BLaER1 treated with 17β-estradiol and CSF1 and Interleukin-3, amounts not matched to agents 10 nM and 100 nM (cell line): ENCODE results near the gene CPM.

Experiments used
- H3K27ac ChIP-seq, 11 experiments: shearing (Covaris generic); formaldehyde crosslinking; 2 replicates each; pipeline ENCODE4 v1.8.1; 2022
- H3K27me3 ChIP-seq, 11 experiments: shearing (Covaris generic); formaldehyde crosslinking; 2 replicates each; pipeline ENCODE4 v1.8.1; 2022
- H3K36me3 ChIP-seq, 11 experiments: shearing (Covaris generic); formaldehyde crosslinking; 2 replicates each; pipeline ENCODE4 v1.8.1; 2022
- H3K4me1 ChIP-seq, 10 experiments: shearing (Covaris generic); formaldehyde crosslinking; 2 replicates each; pipeline ENCODE4 v1.8.1; 2022
- H3K4me2 ChIP-seq, 11 experiments: shearing (Covaris generic); formaldehyde crosslinking; 2 replicates each; pipeline ENCODE4 v1.8.1; 2022
- H3K4me3 ChIP-seq, 10 experiments: shearing (Covaris generic); formaldehyde crosslinking; 2 replicates each; pipeline ENCODE4 v1.8.1; 2022
- H3K9ac ChIP-seq, 11 experiments: shearing (Covaris generic); formaldehyde crosslinking; 2 replicates each; pipeline ENCODE4 v1.8.1; 2022
- H3K9me3 ChIP-seq, 11 experiments: shearing (Covaris generic); formaldehyde crosslinking; replicated peaks in 1 of 11; 2 replicates each; pipeline ENCODE4 v1.8.1; 2022
- H4K20me1 ChIP-seq, 11 experiments: shearing (Covaris generic); formaldehyde crosslinking; 2 replicates each; pipeline ENCODE4 v1.8.1; 2022
- Cebpa-rat ChIP-seq, 11 experiments: shearing (Covaris generic); IDR thresholded peaks; 2 replicates each; pipeline ENCODE4 v1.8.1; 2022

The CPM gene

GRCh38 chr12:68899251-68899771 lies 33.7 kb downstream of the CPM start:
- no peak for TF ChIP-seq Cebpa-rat (IDR thresholded peaks at IDR 0.05)
- H4K20me1 ChIP-seq = peaks cover 0 to 93% (median 0%) of the 10 kb centered on the region in 11 experiments; a peak in 3 of 22 replicates

GRCh38 chr12:68896881-68897540 lies 36.0 kb downstream of the CPM start:
- Histone ChIP-seq H3K27me3 (no peaks in the 10 kb centered on the region), H3K4me2 (peak overlapping the region; percentile 75 to 96 (median 86)), H3K4me1 (peaks cover 33 to 67% (median 41%) of the 10 kb centered on the region in 10 experiments), H3K27ac (peak overlapping the region in 10 of 11 experiments; percentile 2 to 70 (median 60); a peak in 18 of 22 replicates), H3K9ac (peak overlapping the region in 9 of 11 experiments; percentile 29 to 56 (median 46); a peak in 8 of 22 replicates), H3K4me3 (peak overlapping the region in 8 of 10 experiments; percentile 29 to 51 (median 44); a peak in 12 of 20 replicates), H3K9me3 (peaks cover 0 to 45% (median 18%) of the 10 kb centered on the region in 11 experiments; a peak in 14 of 22 replicates), H4K20me1 (peaks cover 0 to 94% (median 0%) of the 10 kb centered on the region in 11 experiments; a peak in 3 of 22 replicates), H3K36me3 (peaks cover 0 to 49% (median 0%) of the 10 kb centered on the region in 11 experiments; a peak in 4 of 22 replicates)
- TF ChIP-seq Cebpa-rat (IDR thresholded peaks at IDR 0.05) = no peak

More at GRCh38 chr12:68899251-68899771, 33.7 kb downstream of the CPM start:
- Histone ChIP-seq H3K27ac (no peak overlapping the region), H3K36me3 (peaks cover 0 to 32% (median 0%) of the 10 kb centered on the region in 11 experiments; a peak in 4 of 22 replicates), H3K27me3 (no peaks in the 10 kb centered on the region), H3K9me3 (peaks cover 0 to 33% (median 13%) of the 10 kb centered on the region in 11 experiments; a peak in 14 of 22 replicates), H3K9ac (no peak overlapping the region), H3K4me3 (no peak overlapping the region), H3K4me2 (peak overlapping the region in 4 of 11 experiments; percentile 82 to 96 (median 87); a peak in 2 of 22 replicates), H3K4me1 (peaks cover 38 to 73% (median 61%) of the 10 kb centered on the region in 10 experiments)

GRCh38 chr12:68894276-68894855 lies 38.6 kb downstream of the CPM start:
- Histone ChIP-seq H3K4me3 (no peak overlapping the region), H3K4me2 (peak overlapping the region in 2 of 11 experiments; percentile 86 to 96; a peak in 2 of 22 replicates), H3K4me1 (peaks cover 50 to 88% (median 60%) of the 10 kb centered on the region in 10 experiments), H3K9me3 (peaks cover 0 to 33% (median 18%) of the 10 kb centered on the region in 11 experiments; a peak in 14 of 22 replicates), H3K27ac (no peak overlapping the region), H3K27me3 (no peaks in the 10 kb centered on the region), H3K9ac (no peak overlapping the region), H4K20me1 (peaks cover 0 to 95% (median 0%) of the 10 kb centered on the region in 11 experiments; a peak in 3 of 22 replicates), H3K36me3 (peaks cover 0 to 46% (median 0%) of the 10 kb centered on the region in 11 experiments; a peak in 4 of 22 replicates)
- no peak for TF ChIP-seq Cebpa-rat (IDR thresholded peaks at IDR 0.05)

GRCh38 chr12:68893741-68894140 lies 39.2 kb downstream of the CPM start:
- H3K4me3 ChIP-seq = no peak overlapping the region
- no peak overlapping the region for H3K27ac ChIP-seq
- H3K36me3 ChIP-seq = peaks cover 0 to 41% (median 0%) of the 10 kb centered on the region in 11 experiments; a peak in 4 of 22 replicates
- H3K27me3 ChIP-seq = no peaks in the 10 kb centered on the region
- no peak for TF ChIP-seq Cebpa-rat (IDR thresholded peaks at IDR 0.05)
- no peak overlapping the region for H3K9ac ChIP-seq
- H3K9me3 ChIP-seq = peaks cover 0 to 33% (median 18%) of the 10 kb centered on the region in 11 experiments; a peak in 14 of 22 replicates
- H3K4me2 ChIP-seq = peak overlapping the region in 3 of 11 experiments; percentile 1 to 15 (median 3); a peak in 1 of 22 replicates
- H3K4me1 ChIP-seq = peaks cover 46 to 82% (median 58%) of the 10 kb centered on the region in 10 experiments
- peaks cover 0 to 94% (median 0%) of the 10 kb centered on the region in 11 experiments; a peak in 3 of 22 replicates for H4K20me1 ChIP-seq

GRCh38 chr12:68893201-68893600 lies 39.8 kb downstream of the CPM start:
- no peaks in the 10 kb centered on the region for H3K27me3 ChIP-seq
- no peak overlapping the region for H3K27ac ChIP-seq
- no peak overlapping the region for H3K9ac ChIP-seq
- H3K4me1 ChIP-seq = peaks cover 40 to 76% (median 52%) of the 10 kb centered on the region in 10 experiments
- H3K4me3 ChIP-seq = no peak overlapping the region
- no peak for TF ChIP-seq Cebpa-rat (IDR thresholded peaks at IDR 0.05)
- H3K9me3 ChIP-seq = peaks cover 0 to 33% (median 18%) of the 10 kb centered on the region in 11 experiments; a peak in 14 of 22 replicates
- peaks cover 0 to 37% (median 0%) of the 10 kb centered on the region in 11 experiments; a peak in 4 of 22 replicates for H3K36me3 ChIP-seq
- peak overlapping the region in 3 of 11 experiments; percentile 1 to 15 (median 3); a peak in 1 of 22 replicates for H3K4me2 ChIP-seq
- peaks cover 0 to 94% (median 0%) of the 10 kb centered on the region in 11 experiments; a peak in 3 of 22 replicates for H4K20me1 ChIP-seq

- Histone ChIP-seq H3K4me2 (peak overlapping the region in 5 of 11 experiments; percentile 4 to 58 (median 31); a peak in 1 of 22 replicates), H3K9me3 (peaks cover 0 to 33% (median 18%) of the 10 kb centered on the region in 11 experiments; a peak in 14 of 22 replicates), H3K36me3 (peaks cover 0 to 37% (median 0%) of the 10 kb centered on the region in 11 experiments; a peak in 4 of 22 replicates), H4K20me1 (peaks cover 0 to 91% (median 0%) of the 10 kb centered on the region in 11 experiments; a peak in 3 of 22 replicates), H3K4me1 (peaks cover 20 to 69% (median 41%) of the 10 kb centered on the region in 10 experiments), H3K27ac (no peak overlapping the region), H3K27me3 (no peaks in the 10 kb centered on the region), H3K9ac (no peak overlapping the region), H3K4me3 (no peak overlapping the region)
- TF ChIP-seq Cebpa-rat (IDR thresholded peaks at IDR 0.05) = no peak
These were observed 41.8 kb downstream of the CPM start for GRCh38 chr12:68891141-68891540.

GRCh38 chr12:68890701-68891113 lies 42.3 kb downstream of the CPM start:
- Histone ChIP-seq H3K4me1 (peaks cover 19 to 69% (median 41%) of the 10 kb centered on the region in 10 experiments), H4K20me1 (peaks cover 0 to 91% (median 0%) of the 10 kb centered on the region in 11 experiments; a peak in 3 of 22 replicates)
- TF ChIP-seq Cebpa-rat (IDR thresholded peaks at IDR 0.05) = no peak

GRCh38 chr12:68888243-68888642 lies 44.7 kb downstream of the CPM start:
- H3K9me3 ChIP-seq = peaks cover 0 to 5% (median 0%) of the 10 kb centered on the region in 11 experiments; a peak in 2 of 22 replicates
- no peak overlapping the region for H3K4me2 ChIP-seq
- H3K36me3 ChIP-seq = peaks cover 0 to 31% (median 0%) of the 10 kb centered on the region in 11 experiments; a peak in 4 of 22 replicates
- H3K27ac ChIP-seq = no peak overlapping the region
- H3K4me1 ChIP-seq = peaks cover 24 to 71% (median 48%) of the 10 kb centered on the region in 10 experiments
- TF ChIP-seq Cebpa-rat (IDR thresholded peaks at IDR 0.05) = no peak
- peaks cover 0 to 79% (median 0%) of the 10 kb centered on the region in 11 experiments; a peak in 3 of 22 replicates for H4K20me1 ChIP-seq
- no peak overlapping the region for H3K4me3 ChIP-seq
- no peak overlapping the region for H3K9ac ChIP-seq
- no peaks in the 10 kb centered on the region for H3K27me3 ChIP-seq

More at GRCh38 chr12:68890701-68891113, 42.3 kb downstream of the CPM start:
- Histone ChIP-seq H3K4me2 (peak overlapping the region in 10 of 11 experiments; percentile 2 to 64 (median 51); a peak in 13 of 22 replicates), H3K27me3 (no peaks in the 10 kb centered on the region), H3K27ac (peak overlapping the region in 1 of 11 experiments; percentile 41; a peak in 3 of 22 replicates), H3K9ac (no peak overlapping the region), H3K36me3 (peaks cover 0 to 35% (median 0%) of the 10 kb centered on the region in 11 experiments; a peak in 4 of 22 replicates), H3K9me3 (peaks cover 0 to 29% (median 17%) of the 10 kb centered on the region in 11 experiments; a peak in 14 of 22 replicates), H3K4me3 (no peak overlapping the region)
